Lung (tissue), 14 donors: ENCODE measurements around the gene NBPF10. TPM values are rescaled to one million over a fixed set of nuclear protein-coding genes. Genes with fewer than 3 reads are reported as not detected.
"Not testable (repeated sequence)": the region's sequence is repeated elsewhere in the genome, so short reads cannot be mapped to it uniquely, and the experiment has no call there.

Source experiments
- ATAC-seq: fragments of 200-7000 bp; cut with Tn5 transposase; one replicate; pipeline ENCODE4 v1.9.1; 2020; ENCODE audit warnings: moderate number of reproducible peaks; ENCODE audit not compliant: insufficient read depth, low FRiP score
- DNase-seq, 3 donors: peaks; one replicate each; pipeline ENCODE4 v3.0.0-alpha.2; 2013 to 2017
- H3K27ac ChIP-seq, 2 donors: one replicate each; pipeline ENCODE4 v1.5.1; 2013; ENCODE audit warnings: mild to moderate bottlenecking in 2 of 2, moderate library complexity in 2 of 2, control low read depth in 1 of 2, inconsistent platforms in 1 of 2, low read depth in 1 of 2, low read length in 1 of 2
- H3K27me3 ChIP-seq, 3 donors: one replicate each; pipeline ENCODE4 v1.5.1; 2013; ENCODE audit warnings: low read length in 2 of 3; ENCODE audit not compliant: control insufficient read depth in 3 of 3, insufficient read depth in 3 of 3
- H3K36me3 ChIP-seq, 4 donors: one replicate each; pipeline ENCODE4 v1.5.1; 2013; ENCODE audit warnings: low read length in 4 of 4, mild to moderate bottlenecking in 1 of 4, moderate library complexity in 1 of 4; ENCODE audit not compliant: control insufficient read depth in 4 of 4, insufficient read depth in 4 of 4
- H3K4me1 ChIP-seq, 5 donors: one replicate each; pipeline ENCODE4 v1.5.1; 2013; ENCODE audit warnings: low read length in 5 of 5, mild to moderate bottlenecking in 2 of 5, moderate library complexity in 1 of 5; ENCODE audit not compliant: control insufficient read depth in 5 of 5, insufficient read depth in 5 of 5
- H3K4me3 ChIP-seq: one replicate; pipeline ENCODE4 v1.5.1; 2013; ENCODE audit warnings: mild to moderate bottlenecking, control low read depth, moderate library complexity
- H3K9ac ChIP-seq, 2 donors: one replicate each; pipeline ENCODE4 v1.5.1; 2013; ENCODE audit warnings: low read length in 2 of 2, control low read depth in 1 of 2; ENCODE audit not compliant: insufficient read depth in 1 of 2
- H3K9me3 ChIP-seq, 4 donors: one replicate each; pipeline ENCODE4 v1.5.1; 2013; ENCODE audit warnings: low read length in 3 of 4, mild to moderate bottlenecking in 1 of 4, moderate library complexity in 1 of 4; ENCODE audit not compliant: control insufficient read depth in 4 of 4, insufficient read depth in 3 of 4
- WGBS, 2 donors: extraction: QIAGEN DNeasy Blood & Tissue Kit; methylation state at CpG; one replicate each; pipeline ENCODE4 v1.1.7; 2013; 5-methylcytosine and 5-hydroxymethylcytosine counted together
- long read RNA-seq, 5 donors: transcript quantifications; one replicate each; lab custom pipeline, GENCODE V29; 2026
- polyA plus RNA-seq, 2 donors: library from polyadenylated mRNA; stranded (reverse); fragments of 200-250 nt; gene quantifications; one replicate each; pipeline ENCODE4 v1.2.1, GENCODE V29; 2013
- total RNA-seq, 2 donors: library from RNA; depleted of rRNA in 1 of 2; stranded (reverse); fragments of >200 nt in 1 of 2; gene quantifications; one replicate each; pipeline ENCODE4 v1.2.1, GENCODE V29; 2014 to 2021
- donor health status: Bipolar disorder and iron deficiency.
- donor health status: healthy.
- donor health status: DM: yes; HTN: yes; CAD: no.

The NBPF10 gene
- total RNA-seq = 1 to 10 TPM; 1.9 to 3.1 TPM
- under 1 TPM; 0.53 to 0.94 TPM for polyA plus RNA-seq
- long read RNA-seq, donor 1 = 0 reads
- long read RNA-seq, donor 2 = 0 reads
- long read RNA-seq, donor 3 = 0 reads
- long read RNA-seq, donor 4 = 0 reads
- long read RNA-seq, donor 5 = 0 reads

GRCh38 chr1:146144465-146144864 lies at the start of gene NBPF10:
Gene NBPF10, minus strand, starts transcription at chr1:146144804. Its CDS starts 35 bp downstream, at chr1:146144769.
- H3K27ac ChIP-seq, H3K9me3 ChIP-seq, H3K27me3 ChIP-seq, H3K36me3 ChIP-seq, ATAC-seq, H3K9ac ChIP-seq, DNase-seq, H3K4me1 ChIP-seq, H3K4me3 ChIP-seq: not testable (repeated sequence)
- WGBS, 2 donors = 6% methylated on average over 4 of the region's 7 CpGs; no CpG with 5 or more reads in 1 of the 2 donors

GRCh38 chr1:146174531-146174930 lies 29.9 kb upstream of the NBPF10 start:
- not testable (repeated sequence) for H3K27ac ChIP-seq, ATAC-seq, H3K4me3 ChIP-seq, H3K36me3 ChIP-seq, H3K4me1 ChIP-seq, H3K9ac ChIP-seq, DNase-seq, H3K9me3 ChIP-seq, H3K27me3 ChIP-seq
- 0 to 11% methylated on average over 1 of the region's 5 CpGs for WGBS, 2 donors

GRCh38 chr1:146167740-146168139 lies 23.1 kb upstream of the NBPF10 start:
- DNase-seq, H3K9me3 ChIP-seq, H3K36me3 ChIP-seq, H3K27me3 ChIP-seq, ATAC-seq, H3K4me3 ChIP-seq, H3K27ac ChIP-seq, H3K9ac ChIP-seq, H3K4me1 ChIP-seq: not testable (repeated sequence)
- no CpG with 5 or more reads among the region's 1 CpG for WGBS, 2 donors

GRCh38 chr1:146167273-146167672 lies 22.7 kb upstream of the NBPF10 start:
- H3K36me3 ChIP-seq, H3K9ac ChIP-seq, H3K9me3 ChIP-seq, DNase-seq, ATAC-seq, H3K27ac ChIP-seq, H3K4me1 ChIP-seq, H3K27me3 ChIP-seq, H3K4me3 ChIP-seq: not testable (repeated sequence)
- WGBS, 2 donors = no CpG with 5 or more reads among the region's 1 CpG

Other genes starting within 250 kb of the NBPF10 start
- 10 to 100 TPM in 1 of 2 donors, 1 to 10 TPM in 1; 5.2 to 23.3 TPM for gene ITGA10, start 234.8 kb downstream of the NBPF10 start, total RNA-seq
- gene ITGA10, start 234.8 kb downstream of the NBPF10 start, polyA plus RNA-seq = 10 to 100 TPM in 1 of 2 donors, 1 to 10 TPM in 1; 6.7 to 15.7 TPM
- 10 to 100 TPM; 24.6 to 28.6 TPM for gene PEX11B, start 226.1 kb downstream of the NBPF10 start, total RNA-seq
- 10 to 100 TPM; 25.0 to 29.6 TPM for gene PEX11B, start 226.1 kb downstream of the NBPF10 start, polyA plus RNA-seq
- gene RBM8A, start 217.3 kb downstream of the NBPF10 start, total RNA-seq = 100 to 1,000 TPM; 106 to 128 TPM
- 100 to 1,000 TPM; 121 to 152 TPM for gene RBM8A, start 217.3 kb downstream of the NBPF10 start, polyA plus RNA-seq
- gene LIX1L, start 186.8 kb downstream of the NBPF10 start, total RNA-seq = 10 to 100 TPM; 29.7 to 30.9 TPM
- 1 to 10 TPM; 7.0 to 8.0 TPM for gene LIX1L, start 186.8 kb downstream of the NBPF10 start, polyA plus RNA-seq
- 1 to 10 TPM in 1 of 2 donors, under 1 TPM in 1; 0.06 to 1.0 TPM for gene ANKRD34A, start 180.2 kb downstream of the NBPF10 start, total RNA-seq
- gene ANKRD34A, start 180.2 kb downstream of the NBPF10 start, polyA plus RNA-seq = under 1 TPM; 0.45 to 0.47 TPM
- gene POLR3GL, start 180.1 kb downstream of the NBPF10 start, total RNA-seq = 10 to 100 TPM in 1 of 2 donors, 1 to 10 TPM in 1; 9.4 to 21.3 TPM
- gene POLR3GL, start 180.1 kb downstream of the NBPF10 start, polyA plus RNA-seq = 10 to 100 TPM; 33.4 to 34.3 TPM
- gene TXNIP, start 148.2 kb downstream of the NBPF10 start, total RNA-seq = 1,000 to 10,000 TPM in 1 of 2 donors, 100 to 1,000 TPM in 1; 556 to 1,810 TPM
- gene TXNIP, start 148.2 kb downstream of the NBPF10 start, polyA plus RNA-seq = 100 to 1,000 TPM; 178 to 850 TPM
- not detected for gene HJV, start 123.1 kb downstream of the NBPF10 start, total RNA-seq
- gene HJV, start 123.1 kb downstream of the NBPF10 start, polyA plus RNA-seq = not detected
- gene NOTCH2NLA, start 84.2 kb upstream of the NBPF10 start, total RNA-seq = 100 to 1,000 TPM in 1 of 2 donors, 10 to 100 TPM in 1; 45.1 to 128 TPM
- 10 to 100 TPM; 14.6 to 22.9 TPM for gene NOTCH2NLA, start 84.2 kb upstream of the NBPF10 start, polyA plus RNA-seq